HEK293T (cell line): Measurements from ENCODE around the gene FER.

Experiments
- ARNT ChIP-seq: fragments of 450-650 bp; IDR thresholded peaks from 2 replicates; pipeline ENCODE4 v1.6.1; 2017; ENCODE audit warnings: mild to moderate bottlenecking
- BHLHE40 ChIP-seq: fragments of 450-650 bp; IDR thresholded peaks from 2 replicates; pipeline ENCODE4 v1.6.1; 2016; ENCODE audit warnings: mild to moderate bottlenecking, moderate library complexity, borderline replicate concordance
- FOXA1 ChIP-seq: fragments of 450-650 bp; IDR thresholded peaks from 2 replicates; pipeline ENCODE4 v1.6.1; 2016; ENCODE audit warnings: mild to moderate bottlenecking
- FOXK2 ChIP-seq: fragments of 450-650 bp; IDR thresholded peaks from 2 replicates; pipeline ENCODE4 v1.6.1; 2016; ENCODE audit warnings: mild to moderate bottlenecking
- FOXM1 ChIP-seq: fragments of 450-650 bp; IDR thresholded peaks from 2 replicates; pipeline ENCODE4 v1.6.1; 2017; ENCODE audit warnings: mild to moderate bottlenecking, borderline replicate concordance
- LEF1 ChIP-seq: fragments of 450-650 bp; IDR thresholded peaks from 2 replicates; pipeline ENCODE4 v1.6.1; 2017; ENCODE audit warnings: mild to moderate bottlenecking, borderline replicate concordance
- SP1 ChIP-seq: fragments of 450-650 bp; IDR thresholded peaks from 2 replicates; pipeline ENCODE4 v1.6.1; 2017
- SUZ12 ChIP-seq: fragments of 450-650 bp; IDR thresholded peaks from 2 replicates; pipeline ENCODE4 v1.6.1; 2016; ENCODE audit warnings: mild to moderate bottlenecking
- TARDBP ChIP-seq: fragments of 450-650 bp; IDR thresholded peaks from 2 replicates; pipeline ENCODE4 v1.6.1; 2016
- ZNF384 ChIP-seq: fragments of 450-650 bp; IDR thresholded peaks from 2 replicates; pipeline ENCODE4 v1.6.1; 2016

- no peak for TF ChIP-seq FOXK2
- no peak for TF ChIP-seq ZNF384
- TF ChIP-seq LEF1 = no peak
- TF ChIP-seq SP1 = no peak
- TF ChIP-seq ARNT = no peak
- TF ChIP-seq FOXA1 = no peak
- no peak for TF ChIP-seq BHLHE40
- TF ChIP-seq SUZ12 = no peak
- TF ChIP-seq TARDBP = no peak
- TF ChIP-seq FOXM1 = no peak
Measured at GRCh38 chr5:109246395-109246794, 498.7 kb downstream of the FER start.
